ENCODE data around the gene ZFHX3. TPM values are rescaled to one million over a fixed set of nuclear protein-coding genes. Genes with fewer than 3 reads are reported as not detected.

The ZFHX3 gene
- total and polyA plus RNA-seq, 3 donors from 2014 or later: 3.3 to 19.9 (median 15.7) TPM

- Histone ChIP-seq H3K27me3 (no peaks in the 10 kb centered on the region), H3K4me1 (peaks cover 4% of the 10 kb centered on the region), H3K36me3 (ENCODE audit: low read depth, missing control alignments) (no peaks in the 10 kb centered on the region), H3K27ac (no peak overlapping the region), H3K4me3 (no peak overlapping the region), H3K9me3 (no peaks in the 10 kb centered on the region)
- TF ChIP-seq POLR2A (IDR thresholded peaks at IDR 0.05) (no peak), CTCF (IDR thresholded peaks at IDR 0.05) (no peak)
- DNase-seq: no peak
- intact Hi-C loops (cut with DNase I; ENCODE audit: low total_unique reads): no loop called here
- WGBS, 2 donors: 94 to 97% methylated on average over 9 of the region's 9 CpGs
Observed at GRCh38 chr16:72837846-72838585, 209.9 kb downstream of the ZFHX3 start.

GRCh38 chr16:72836985-72837384, 210.9 kb downstream of the ZFHX3 start:
- Histone ChIP-seq H3K27ac (no peak overlapping the region), H3K9me3 (no peaks in the 10 kb centered on the region), H3K36me3 (ENCODE audit: low read depth, missing control alignments) (no peaks in the 10 kb centered on the region), H3K4me3 (no peak overlapping the region), H3K4me1 (peaks cover 4% of the 10 kb centered on the region), H3K27me3 (no peaks in the 10 kb centered on the region)
- TF ChIP-seq CTCF (IDR thresholded peaks at IDR 0.05): no peak
- no peak for TF ChIP-seq POLR2A (IDR thresholded peaks at IDR 0.05)
- intact Hi-C loops (cut with DNase I; ENCODE audit: low total_unique reads): no loop called here
- DNase-seq: no peak
- 94 to 95% methylated on average over 8 of the region's 8 CpGs for WGBS, 2 donors

- H3K27ac ChIP-seq: no peak overlapping the region
- H3K36me3 ChIP-seq (ENCODE audit: low read depth, missing control alignments): no peaks in the 10 kb centered on the region
- intact Hi-C loops (cut with DNase I; ENCODE audit: low total_unique reads): no loop called here
- H3K9me3 ChIP-seq: no peaks in the 10 kb centered on the region
- DNase-seq: no peak
- H3K27me3 ChIP-seq: no peaks in the 10 kb centered on the region
- WGBS, 2 donors: 88 to 92% methylated on average over 7 of the region's 7 CpGs
- no peak for TF ChIP-seq CTCF (IDR thresholded peaks at IDR 0.05)
- no peak for TF ChIP-seq POLR2A (IDR thresholded peaks at IDR 0.05)
- peaks cover 4% of the 10 kb centered on the region for H3K4me1 ChIP-seq
- H3K4me3 ChIP-seq: no peak overlapping the region
Observed at GRCh38 chr16:72836181-72836580, 211.7 kb downstream of the ZFHX3 start.

- Histone ChIP-seq H3K9me3 (no peaks in the 10 kb centered on the region), H3K4me1 (no peaks in the 10 kb centered on the region), H3K36me3 (ENCODE audit: low read depth, missing control alignments) (no peaks in the 10 kb centered on the region), H3K4me3 (no peak overlapping the region), H3K27me3 (no peaks in the 10 kb centered on the region), H3K27ac (no peak overlapping the region)
- TF ChIP-seq CTCF (IDR thresholded peaks at IDR 0.05): no peak
- no peak for TF ChIP-seq POLR2A (IDR thresholded peaks at IDR 0.05)
- no peak for DNase-seq
- intact Hi-C loops (cut with DNase I; ENCODE audit: low total_unique reads): no loop called here
- 91 to 93% methylated on average over 7 of the region's 7 CpGs for WGBS, 2 donors
Observed at GRCh38 chr16:72835086-72835485, 212.8 kb downstream of the ZFHX3 start.

- Histone ChIP-seq H3K27ac (no peak overlapping the region), H3K4me3 (no peak overlapping the region), H3K27me3 (no peaks in the 10 kb centered on the region), H3K9me3 (no peaks in the 10 kb centered on the region), H3K36me3 (ENCODE audit: low read depth, missing control alignments) (no peaks in the 10 kb centered on the region), H3K4me1 (no peaks in the 10 kb centered on the region)
- intact Hi-C loops (cut with DNase I; ENCODE audit: low total_unique reads): no loop called here
- 91 to 94% methylated on average over 9 of the region's 9 CpGs for WGBS, 2 donors
- DNase-seq: no peak
- TF ChIP-seq CTCF (IDR thresholded peaks at IDR 0.05) (no peak), POLR2A (IDR thresholded peaks at IDR 0.05) (no peak)
Observed at GRCh38 chr16:72834499-72834898, 213.4 kb downstream of the ZFHX3 start.

Data from testis (tissue), 3 donors.